Stimulated activated CD4-positive, alpha-beta T cell treated with anti-CD3 and anti-CD28 coated beads, Interleukin-15, amount 100 ng/mL, for 48 hours (primary cell): ENCODE results near the gene SLC25A21.

Source experiments
- DNase-seq, 2 donors: peaks; one replicate each; pipeline ENCODE4 v3.0.0-alpha.2; 2020; ENCODE audit warnings: low read depth in 2 of 2

SLC25A21 gene

GRCh38 chr14:36767603-36768281 is 404.7 kb downstream of the SLC25A21 start:
- DNase-seq, result no peak

DNA sequence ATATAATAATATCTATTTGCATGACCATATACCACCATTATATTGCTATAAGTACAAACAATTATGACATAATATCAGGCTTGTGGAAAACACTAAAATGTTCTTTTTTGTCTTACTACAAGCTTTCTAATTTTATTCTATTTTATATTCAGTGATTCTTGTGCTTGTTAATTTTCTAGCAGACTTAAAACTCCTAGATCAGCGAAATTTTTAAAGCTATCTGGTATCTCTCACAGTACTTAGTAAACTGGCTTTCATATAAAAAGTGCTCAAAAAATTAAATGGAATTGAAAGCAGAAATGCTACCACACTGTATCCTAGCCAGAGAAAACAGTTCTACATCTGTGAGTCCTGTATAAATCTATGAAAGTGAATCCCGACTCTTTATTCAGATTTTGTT is 405.4 kb downstream of the SLC25A21 start:
- DNase-seq, result no peak

DNA sequence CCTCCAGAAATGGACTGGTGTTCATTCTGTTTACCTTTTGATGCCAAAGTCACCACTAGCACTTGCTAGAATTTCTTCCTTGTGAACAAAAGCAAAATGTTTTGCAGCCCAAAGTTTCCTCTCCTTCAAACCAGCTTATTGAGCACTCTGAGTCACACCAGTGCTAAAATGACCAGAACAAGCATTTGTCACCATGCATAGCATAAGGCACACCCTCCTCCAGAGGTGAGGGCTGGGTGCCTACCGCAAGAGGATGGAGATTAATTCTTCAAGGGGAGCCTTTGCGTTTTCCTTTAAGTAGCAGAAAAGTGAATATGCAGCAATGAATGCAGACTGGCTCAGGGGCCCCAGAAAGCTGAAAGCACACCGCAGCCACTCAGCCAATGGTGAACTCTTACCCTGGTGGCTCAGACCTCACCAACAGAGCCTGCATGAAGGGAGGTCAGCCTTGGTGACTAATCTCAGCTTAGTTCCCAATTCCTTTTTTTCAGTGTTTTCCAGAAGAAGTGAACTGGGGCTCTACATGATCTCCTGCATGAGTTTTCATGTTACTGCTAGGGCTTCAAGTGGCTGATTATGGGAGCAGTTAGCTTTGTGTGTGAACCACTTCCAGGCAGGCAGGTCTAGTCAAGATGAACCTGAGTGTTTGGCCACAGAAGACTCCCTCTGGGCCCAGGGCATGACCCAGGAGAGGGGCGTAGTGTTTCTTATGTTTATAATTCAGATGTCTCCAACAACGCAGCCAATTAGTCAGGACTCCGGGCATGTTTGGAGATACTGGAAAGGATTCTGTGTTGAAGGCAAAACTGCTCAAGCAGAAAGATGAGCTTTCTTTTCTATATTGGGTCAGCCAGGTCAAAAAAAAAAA is 414.4 kb downstream of the SLC25A21 start:
- no peak for DNase-seq

GRCh38 chr14:36756226-36756625 is 416.2 kb downstream of the SLC25A21 start:
- DNase-seq, result no peak

DNA sequence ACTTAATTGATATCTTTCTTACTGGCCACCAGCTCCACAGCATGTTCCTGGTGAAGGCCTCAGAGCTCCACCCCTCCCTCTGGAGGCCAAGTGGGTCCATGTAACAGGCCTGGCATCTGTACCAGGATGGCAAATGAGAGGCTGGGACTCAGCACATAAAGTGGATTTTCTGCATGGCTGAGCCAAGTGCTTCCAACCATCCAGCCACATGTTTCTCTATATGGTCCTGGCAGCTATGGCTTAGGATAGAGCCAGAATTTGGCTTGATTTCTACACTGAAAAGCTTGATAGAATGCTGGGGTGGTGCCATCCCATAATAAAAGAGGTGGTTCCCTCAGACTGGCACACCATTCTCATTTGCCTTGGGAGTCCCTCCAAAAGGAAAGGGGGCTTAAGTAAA is 416.6 kb downstream of the SLC25A21 start:
- DNase-seq, result no peak

DNA sequence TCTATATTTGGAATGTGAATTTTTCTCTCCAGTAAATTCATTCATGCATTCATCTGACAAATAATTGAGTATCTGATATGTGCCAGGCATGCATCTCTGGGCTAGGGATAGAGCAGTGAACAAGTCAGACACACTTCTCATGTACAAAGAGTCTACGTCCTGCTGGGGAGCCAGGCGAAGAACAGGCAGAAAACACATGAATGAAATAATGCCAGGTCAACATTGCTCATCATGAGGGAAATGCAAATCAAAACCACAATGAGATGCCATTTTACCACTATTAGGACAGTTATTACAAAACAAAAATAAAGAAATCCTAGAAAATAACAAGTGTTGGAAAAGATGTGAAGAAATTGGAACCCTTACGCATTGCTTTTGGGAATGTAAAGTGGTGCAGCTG is 420.5 kb downstream of the SLC25A21 start:
- no peak for DNase-seq

- no peak for DNase-seq
Measured at GRCh38 chr14:36751106-36751505, 421.3 kb downstream of the SLC25A21 start.

DNA sequence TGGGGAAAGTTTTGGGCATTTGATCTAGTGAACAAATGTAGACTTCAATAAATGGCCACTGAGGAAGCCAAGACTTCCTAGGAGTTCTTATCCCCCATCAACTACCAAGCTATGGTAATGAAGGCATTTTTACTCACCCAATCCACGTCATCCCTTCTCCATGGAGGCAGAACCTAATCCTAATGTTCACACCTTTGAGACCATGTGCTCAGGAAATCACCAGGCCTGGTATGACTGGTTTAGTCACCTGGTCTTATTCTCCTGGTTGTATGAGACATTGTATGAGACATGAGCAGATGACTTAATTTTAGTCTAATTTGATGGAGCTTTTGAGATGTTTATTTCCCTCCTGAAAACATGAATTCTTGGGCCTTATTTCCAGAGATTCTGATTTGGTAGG is 422.2 kb downstream of the SLC25A21 start:
- DNase-seq, result no peak

GRCh38 chr14:36748610-36749213 is 423.7 kb downstream of the SLC25A21 start:
- no peak for DNase-seq

- no peak for DNase-seq
Measured at GRCh38 chr14:36747411-36748184, 424.8 kb downstream of the SLC25A21 start.

DNA sequence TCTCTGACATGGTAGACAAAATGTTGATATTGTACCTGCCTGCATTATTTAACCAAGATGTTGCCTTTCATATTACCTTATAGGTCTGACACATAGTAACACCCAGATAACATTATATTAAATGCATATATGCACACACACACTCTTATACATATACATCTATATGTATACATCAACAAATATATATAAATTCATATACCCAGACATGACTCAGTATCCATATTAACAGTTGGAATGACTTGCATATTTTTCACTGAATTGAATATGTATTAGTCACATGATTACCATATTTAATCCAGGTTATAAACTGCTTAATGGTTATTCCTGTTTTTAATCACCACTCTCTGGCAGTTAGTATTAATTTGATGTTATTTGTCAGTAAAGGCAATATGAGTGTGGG is 425.5 kb downstream of the SLC25A21 start:
- DNase-seq, result no peak

- no peak for DNase-seq
Measured at GRCh38 chr14:36741858-36742257, 430.5 kb downstream of the SLC25A21 start.

DNA sequence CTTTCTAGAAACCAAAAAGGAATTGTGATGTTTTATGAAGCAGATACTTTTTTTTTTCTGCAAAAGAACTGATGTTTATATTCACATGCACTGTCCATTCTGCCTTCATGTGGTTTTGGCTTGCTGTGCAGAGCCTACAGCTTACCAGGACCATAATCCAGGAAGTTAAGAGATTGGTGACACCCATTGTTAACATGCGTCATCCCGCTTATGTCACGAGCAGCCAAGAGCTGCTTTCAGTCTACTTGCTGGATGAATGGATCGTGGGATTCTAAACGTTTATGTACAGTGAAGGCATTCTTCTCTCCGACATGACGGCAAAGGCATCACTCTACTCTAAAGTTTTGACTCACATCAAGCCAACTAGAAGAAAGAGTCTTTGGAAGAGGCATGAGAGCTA is 434.1 kb downstream of the SLC25A21 start:
- no peak for DNase-seq

DNA sequence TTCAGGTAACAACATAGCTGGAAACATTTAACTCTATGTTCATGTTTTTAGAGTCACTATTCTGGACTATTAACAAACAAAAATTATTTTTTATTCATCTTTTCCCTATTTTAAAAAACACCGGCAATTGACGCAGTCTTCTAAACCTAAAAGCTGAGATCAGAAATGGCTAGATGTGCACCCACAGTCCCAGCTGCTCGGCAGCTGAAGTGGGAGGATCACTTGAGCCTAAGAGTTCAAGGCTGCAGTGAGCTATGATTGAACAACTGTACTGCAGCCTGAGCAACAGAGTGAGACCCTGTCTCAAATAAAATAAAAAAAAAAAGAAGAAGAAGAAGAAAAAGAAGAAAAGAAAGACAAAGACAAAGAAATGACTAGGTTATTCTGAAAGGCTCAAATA is 446.3 kb downstream of the SLC25A21 start:
- no peak for DNase-seq

- DNase-seq, result no peak
Measured at GRCh38 chr14:36724162-36724561, 448.2 kb downstream of the SLC25A21 start.

- DNase-seq, result no peak
Measured at GRCh38 chr14:36723530-36723929, 448.9 kb downstream of the SLC25A21 start.

DNA sequence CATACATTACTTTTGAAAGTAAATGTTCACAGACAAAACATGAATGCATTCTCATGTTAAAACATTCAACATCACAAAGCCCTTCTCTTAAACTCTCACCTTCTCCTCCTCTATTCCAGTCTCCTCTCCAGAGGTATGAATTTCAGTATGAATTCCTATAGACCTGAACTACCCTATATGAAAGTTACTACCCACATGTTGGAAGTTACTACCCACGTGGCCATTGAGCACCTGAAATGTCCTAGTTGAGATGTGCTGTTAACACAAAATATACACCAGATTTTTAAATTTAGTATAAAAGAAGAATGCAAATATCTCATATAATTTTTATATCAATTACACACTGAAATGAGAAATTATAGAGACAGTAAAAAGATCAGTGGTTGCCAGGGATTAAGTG is 450.5 kb downstream of the SLC25A21 start:
- DNase-seq, result no peak

- DNase-seq, result no peak
Measured at GRCh38 chr14:36720657-36721056, 451.7 kb downstream of the SLC25A21 start.

GRCh38 chr14:36719823-36720222 is 452.6 kb downstream of the SLC25A21 start:
- no peak for DNase-seq

DNA sequence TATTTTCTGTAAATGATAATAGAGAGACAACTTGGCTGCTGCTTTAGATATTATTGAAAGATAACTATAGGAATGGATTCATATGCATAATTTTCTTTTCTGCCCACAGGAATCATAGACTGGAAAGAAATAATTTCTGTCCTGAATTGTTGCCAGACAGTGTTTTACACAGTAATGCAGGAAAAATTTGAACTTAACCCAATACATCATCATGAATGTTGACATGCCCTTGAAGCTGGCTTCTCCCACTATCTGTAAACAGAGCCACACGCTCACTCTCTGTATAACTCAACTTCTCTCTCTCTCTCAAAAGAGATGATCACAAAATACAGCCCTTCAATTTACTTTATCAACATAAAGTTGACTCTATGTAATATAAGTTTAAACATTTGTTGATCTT is 454.2 kb downstream of the SLC25A21 start:
- no peak for DNase-seq

- DNase-seq, result no peak
Measured at GRCh38 chr14:36717363-36717762, 455.0 kb downstream of the SLC25A21 start.

DNA sequence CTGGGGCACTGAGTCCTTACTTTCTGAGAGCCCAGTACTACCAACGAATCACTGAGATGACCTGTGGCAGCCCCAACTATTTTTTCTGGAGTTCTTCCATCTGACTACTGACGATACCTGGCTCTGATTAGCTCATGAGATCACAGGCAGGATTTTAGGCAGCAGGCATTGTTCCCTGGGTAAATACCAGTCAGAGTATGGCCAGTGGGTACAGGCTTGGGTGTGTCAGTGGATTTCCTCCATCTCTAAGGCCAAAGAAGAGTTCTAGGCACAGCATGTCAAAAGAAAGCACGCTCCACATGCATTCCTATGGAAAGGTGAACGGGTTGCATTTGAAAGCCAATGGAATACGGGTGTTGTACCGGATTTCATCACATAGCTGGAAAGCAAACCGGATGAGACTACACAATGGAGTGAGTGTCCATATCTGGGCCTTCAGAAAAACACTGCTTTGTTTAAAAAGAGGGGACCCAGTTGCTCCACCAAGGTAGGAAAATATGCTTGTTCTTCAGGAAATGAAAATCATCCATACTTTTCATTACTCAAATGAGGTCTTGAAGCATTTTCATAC is 455.7 kb downstream of the SLC25A21 start:
- no peak for DNase-seq
